Stomach (tissue), 4 donors: ENCODE measurements around the gene TMPRSS2.

Source experiments
- EP300 ChIP-seq: sonication (generic); formaldehyde crosslinking; IDR thresholded peaks from one replicate; pipeline ENCODE4 v1.6.1; 2017; ENCODE audit warnings: antibody characterized with exemption
- POLR2A ChIP-seq, 4 donors: fragments of 450-650 bp; IDR thresholded peaks; one replicate each; pipeline ENCODE4 v1.6.1; 2016; ENCODE audit warnings: antibody characterized with exemption in 4 of 4, control low read depth in 2 of 4, mild to moderate bottlenecking in 1 of 4, moderate library complexity in 1 of 4
- TF ChIP-seq, protein P1 (sequence below), 7 experiments: fragments of 450-650 bp in 4 of 7; fragments of 200-600 bp in 3 of 7; sonication (generic) in 3 of 7; IDR thresholded peaks; one replicate each; pipeline ENCODE4 v1.5.1; 2016 to 2019; ENCODE audit warnings: antibody characterized with exemption in 7 of 7, control low read depth in 2 of 7, mild to moderate bottlenecking in 1 of 7

GRCh38 chr21:41478319-41479177, 29.4 kb downstream of the TMPRSS2 start:
- TF ChIP-seq, protein P1, sequence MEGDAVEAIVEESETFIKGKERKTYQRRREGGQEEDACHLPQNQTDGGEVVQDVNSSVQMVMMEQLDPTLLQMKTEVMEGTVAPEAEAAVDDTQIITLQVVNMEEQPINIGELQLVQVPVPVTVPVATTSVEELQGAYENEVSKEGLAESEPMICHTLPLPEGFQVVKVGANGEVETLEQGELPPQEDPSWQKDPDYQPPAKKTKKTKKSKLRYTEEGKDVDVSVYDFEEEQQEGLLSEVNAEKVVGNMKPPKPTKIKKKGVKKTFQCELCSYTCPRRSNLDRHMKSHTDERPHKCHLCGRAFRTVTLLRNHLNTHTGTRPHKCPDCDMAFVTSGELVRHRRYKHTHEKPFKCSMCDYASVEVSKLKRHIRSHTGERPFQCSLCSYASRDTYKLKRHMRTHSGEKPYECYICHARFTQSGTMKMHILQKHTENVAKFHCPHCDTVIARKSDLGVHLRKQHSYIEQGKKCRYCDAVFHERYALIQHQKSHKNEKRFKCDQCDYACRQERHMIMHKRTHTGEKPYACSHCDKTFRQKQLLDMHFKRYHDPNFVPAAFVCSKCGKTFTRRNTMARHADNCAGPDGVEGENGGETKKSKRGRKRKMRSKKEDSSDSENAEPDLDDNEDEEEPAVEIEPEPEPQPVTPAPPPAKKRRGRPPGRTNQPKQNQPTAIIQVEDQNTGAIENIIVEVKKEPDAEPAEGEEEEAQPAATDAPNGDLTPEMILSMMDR (IDR thresholded peaks at IDR 0.05): no peak
- no peak for TF ChIP-seq POLR2A (IDR thresholded peaks at IDR 0.05)
- TF ChIP-seq EP300: no peak
